Transverse colon (tissue), 4 donors: Measurements from ENCODE around the gene TXNRD1.

Source experiments
- CTCF ChIP-seq, 5 experiments: fragments of 200-600 bp in 3 of 5; fragments of 450-650 bp in 2 of 5; sonication (generic) in 3 of 5; IDR thresholded peaks; 1 replicate in 2 of 5; 2 replicates in 3 of 5; pipeline ENCODE4 v1.5.1; 2016 to 2017; ENCODE audit warnings: antibody characterized with exemption in 5 of 5, inconsistent platforms in 3 of 5, mild to moderate bottlenecking in 2 of 5, moderate library complexity in 1 of 5
- POLR2AphosphoS5 ChIP-seq, 3 donors: sonication (generic); formaldehyde crosslinking; IDR thresholded peaks; one replicate each; pipeline ENCODE4 v1.6.1; 2016; ENCODE audit warnings: antibody characterized with exemption in 3 of 3

- TF ChIP-seq CTCF (IDR thresholded peaks at IDR 0.05): no peak
- TF ChIP-seq POLR2AphosphoS5 (IDR thresholded peaks at IDR 0.05): no peak
Observed at GRCh38 chr12:104371043-104371870, 155.7 kb downstream of the TXNRD1 start.
